ENCODE measurements around the gene CES3.

DNA sequence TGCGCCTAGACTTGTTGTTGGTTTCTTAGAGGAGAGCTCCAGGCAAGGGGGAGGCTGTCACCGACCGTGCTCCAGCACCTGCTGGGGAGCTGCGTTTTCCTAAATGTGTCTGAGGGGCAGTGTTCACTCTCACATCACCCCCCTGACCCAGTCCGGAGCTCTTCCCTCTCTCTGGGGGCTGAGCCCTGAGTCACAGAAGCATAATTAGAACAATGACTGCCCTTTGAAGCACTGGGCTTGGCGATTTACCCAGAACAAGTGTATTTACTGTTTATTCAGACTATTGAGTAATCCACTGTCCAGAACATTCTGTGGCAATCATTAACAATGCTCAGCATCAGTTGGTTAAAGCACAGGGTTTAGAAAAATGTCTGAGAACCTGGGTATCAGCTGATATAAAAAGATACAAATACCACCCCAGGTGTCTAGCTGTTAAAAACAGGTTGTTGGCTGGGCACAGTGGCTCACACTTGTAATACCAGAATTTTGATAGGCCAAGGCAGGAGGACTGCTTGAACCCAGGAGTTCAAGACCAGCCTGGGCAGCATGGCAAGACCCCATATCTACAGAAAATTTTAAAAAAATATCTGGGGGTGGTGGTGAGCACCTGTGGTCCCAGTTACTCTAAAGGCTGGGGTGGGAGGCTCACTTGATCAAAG, 35.4 kb downstream of the CES3 start:
- TF ChIP-seq, protein P1, sequence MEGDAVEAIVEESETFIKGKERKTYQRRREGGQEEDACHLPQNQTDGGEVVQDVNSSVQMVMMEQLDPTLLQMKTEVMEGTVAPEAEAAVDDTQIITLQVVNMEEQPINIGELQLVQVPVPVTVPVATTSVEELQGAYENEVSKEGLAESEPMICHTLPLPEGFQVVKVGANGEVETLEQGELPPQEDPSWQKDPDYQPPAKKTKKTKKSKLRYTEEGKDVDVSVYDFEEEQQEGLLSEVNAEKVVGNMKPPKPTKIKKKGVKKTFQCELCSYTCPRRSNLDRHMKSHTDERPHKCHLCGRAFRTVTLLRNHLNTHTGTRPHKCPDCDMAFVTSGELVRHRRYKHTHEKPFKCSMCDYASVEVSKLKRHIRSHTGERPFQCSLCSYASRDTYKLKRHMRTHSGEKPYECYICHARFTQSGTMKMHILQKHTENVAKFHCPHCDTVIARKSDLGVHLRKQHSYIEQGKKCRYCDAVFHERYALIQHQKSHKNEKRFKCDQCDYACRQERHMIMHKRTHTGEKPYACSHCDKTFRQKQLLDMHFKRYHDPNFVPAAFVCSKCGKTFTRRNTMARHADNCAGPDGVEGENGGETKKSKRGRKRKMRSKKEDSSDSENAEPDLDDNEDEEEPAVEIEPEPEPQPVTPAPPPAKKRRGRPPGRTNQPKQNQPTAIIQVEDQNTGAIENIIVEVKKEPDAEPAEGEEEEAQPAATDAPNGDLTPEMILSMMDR (IDR thresholded peaks at IDR 0.05; ENCODE audit: insufficient read depth, low read depth, low read length): no peak
- TF ChIP-seq EZH2 (IDR thresholded peaks at IDR 0.05; ENCODE audit: insufficient read depth, low read length): no peak
